Measurements from ENCODE around the gene SLIT3.
"Not testable (repeated sequence)": the region's sequence is repeated elsewhere in the genome, so short reads cannot be mapped to it uniquely, and the experiment has no call there.

SLIT3 gene

GRCh38 chr5:169218861-169219260, 82.1 kb downstream of the SLIT3 start:
- TF ChIP-seq PAX5 (IDR thresholded peaks at IDR 0.05; ENCODE audit: insufficient read depth, low read length, severe bottlenecking) = no peak
- no peak for TF ChIP-seq POU2F2 (IDR thresholded peaks at IDR 0.05; ENCODE audit: low read depth, low read length)
- TF ChIP-seq POLR2A (IDR thresholded peaks at IDR 0.05; ENCODE audit: low read depth, low read length) = no peak
- no peak for TF ChIP-seq TAF1 (IDR thresholded peaks at IDR 0.05; ENCODE audit: low read depth, low read length)
- TF ChIP-seq SPI1 (IDR thresholded peaks at IDR 0.05; ENCODE audit: low read depth, low read length) = no peak
- no peak for TF ChIP-seq POLR2AphosphoS5 (IDR thresholded peaks at IDR 0.05; ENCODE audit: low read depth, low read length)
- no peak for FAIRE-seq

DNA sequence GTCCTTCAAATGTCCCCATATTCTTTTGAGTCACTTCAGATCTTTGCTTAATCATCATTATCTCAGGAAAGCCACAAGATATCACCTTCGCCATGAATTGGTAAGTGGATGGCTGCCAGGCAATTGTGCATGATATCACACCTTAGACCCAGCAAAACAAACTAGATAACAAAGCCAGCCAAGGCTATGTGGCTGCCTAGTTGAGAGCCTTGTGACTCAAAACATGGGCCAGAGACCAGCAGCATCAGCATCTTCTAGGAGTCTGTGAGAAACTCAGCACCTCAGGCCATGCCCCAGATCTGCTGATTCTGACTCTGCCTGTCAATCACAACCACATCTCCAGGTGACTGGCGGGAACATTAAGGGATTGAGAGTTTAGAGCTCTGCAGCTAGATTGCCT, 82.8 kb downstream of the SLIT3 start:
- TF ChIP-seq POLR2AphosphoS5 (IDR thresholded peaks at IDR 0.05; ENCODE audit: low read depth, low read length) (no peak), POLR2A (IDR thresholded peaks at IDR 0.05; ENCODE audit: low read depth, low read length) (no peak), PAX5 (IDR thresholded peaks at IDR 0.05; ENCODE audit: insufficient read depth, low read length, severe bottlenecking) (no peak), SPI1 (IDR thresholded peaks at IDR 0.05; ENCODE audit: low read depth, low read length) (no peak), TAF1 (IDR thresholded peaks at IDR 0.05; ENCODE audit: low read depth, low read length) (no peak), POU2F2 (IDR thresholded peaks at IDR 0.05; ENCODE audit: low read depth, low read length) (no peak)
- DNase-seq (ENCODE audit: insufficient read length, low spot score) (no peak), FAIRE-seq (no peak)

More at GRCh38 chr5:169218861-169219260, 82.1 kb downstream of the SLIT3 start:
- no peak for DNase-seq (ENCODE audit: insufficient read length, low spot score)

DNA sequence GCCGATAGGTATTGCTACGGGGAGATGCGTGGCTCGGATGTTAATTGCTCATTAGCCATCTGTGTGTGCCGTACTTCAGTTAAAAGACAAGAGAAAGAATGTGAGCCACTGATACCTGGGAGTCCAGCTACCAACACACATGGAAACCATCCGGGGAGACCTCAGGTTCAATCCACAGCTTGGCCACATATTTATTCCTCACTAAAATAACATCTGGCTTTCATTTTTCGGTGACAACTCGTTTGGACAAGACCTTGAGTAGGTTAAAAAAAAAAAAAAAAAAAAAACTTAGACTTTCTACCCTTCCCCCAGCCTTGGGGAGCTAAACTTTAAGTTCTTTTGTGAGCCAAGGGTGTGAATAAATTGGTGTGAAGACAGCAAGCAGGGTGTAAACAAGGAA, 84.1 kb downstream of the SLIT3 start:
- FAIRE-seq = no peak
- TF ChIP-seq TAF1 (IDR thresholded peaks at IDR 0.05; ENCODE audit: low read depth, low read length) (no peak), POLR2AphosphoS5 (IDR thresholded peaks at IDR 0.05; ENCODE audit: low read depth, low read length) (no peak), POLR2A (IDR thresholded peaks at IDR 0.05; ENCODE audit: low read depth, low read length) (no peak), SPI1 (IDR thresholded peaks at IDR 0.05; ENCODE audit: low read depth, low read length) (no peak), POU2F2 (IDR thresholded peaks at IDR 0.05; ENCODE audit: low read depth, low read length) (no peak), PAX5 (IDR thresholded peaks at IDR 0.05; ENCODE audit: insufficient read depth, low read length, severe bottlenecking) (no peak)
- no peak for DNase-seq (ENCODE audit: insufficient read length, low spot score)

DNA sequence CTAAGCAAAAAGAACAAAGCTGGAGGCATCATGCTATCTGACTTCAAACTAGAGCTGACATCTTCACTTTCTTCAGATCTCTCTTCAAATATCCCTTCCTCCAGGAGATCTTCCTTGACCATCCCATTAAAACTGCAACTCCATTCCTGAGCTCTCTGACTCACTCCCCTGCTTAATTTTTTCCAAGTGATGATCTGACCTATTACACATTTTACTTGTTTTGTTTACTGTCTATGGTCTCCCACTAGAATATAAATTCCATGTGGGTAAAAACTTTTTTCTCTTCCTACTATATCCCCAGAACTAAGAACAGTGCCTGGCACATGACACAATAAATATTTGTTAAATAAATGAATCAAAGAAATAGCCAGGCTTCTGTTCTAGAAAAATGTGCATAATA, 87.5 kb downstream of the SLIT3 start:
- DNase-seq (ENCODE audit: insufficient read length, low spot score) (no peak), FAIRE-seq (no peak)
- TF ChIP-seq POLR2AphosphoS5 (IDR thresholded peaks at IDR 0.05; ENCODE audit: low read depth, low read length) (no peak), TAF1 (IDR thresholded peaks at IDR 0.05; ENCODE audit: low read depth, low read length) (no peak), POLR2A (IDR thresholded peaks at IDR 0.05; ENCODE audit: low read depth, low read length) (no peak), PAX5 (IDR thresholded peaks at IDR 0.05; ENCODE audit: insufficient read depth, low read length, severe bottlenecking) (no peak), SPI1 (IDR thresholded peaks at IDR 0.05; ENCODE audit: low read depth, low read length) (no peak), POU2F2 (IDR thresholded peaks at IDR 0.05; ENCODE audit: low read depth, low read length) (no peak)

DNA sequence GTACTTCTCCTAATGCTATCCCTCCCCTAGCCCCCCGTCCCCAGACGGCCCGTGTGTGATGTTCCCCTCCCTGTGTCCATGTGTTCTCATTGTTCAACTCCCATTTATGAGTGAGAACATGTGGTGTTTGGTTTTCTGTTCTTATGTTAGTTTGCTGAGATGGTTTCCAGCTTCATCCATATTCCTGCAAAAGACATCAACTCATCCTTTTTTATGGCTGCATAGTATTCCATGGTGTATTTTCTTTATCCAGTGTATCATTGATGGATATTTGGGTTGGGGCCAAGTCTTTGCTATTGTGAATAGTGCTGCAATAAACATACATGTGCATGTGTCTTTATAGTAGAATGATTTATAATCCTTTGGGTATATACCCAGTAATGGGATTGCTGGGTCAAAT, 89.2 kb downstream of the SLIT3 start:
- not testable (repeated sequence) for FAIRE-seq

DNA sequence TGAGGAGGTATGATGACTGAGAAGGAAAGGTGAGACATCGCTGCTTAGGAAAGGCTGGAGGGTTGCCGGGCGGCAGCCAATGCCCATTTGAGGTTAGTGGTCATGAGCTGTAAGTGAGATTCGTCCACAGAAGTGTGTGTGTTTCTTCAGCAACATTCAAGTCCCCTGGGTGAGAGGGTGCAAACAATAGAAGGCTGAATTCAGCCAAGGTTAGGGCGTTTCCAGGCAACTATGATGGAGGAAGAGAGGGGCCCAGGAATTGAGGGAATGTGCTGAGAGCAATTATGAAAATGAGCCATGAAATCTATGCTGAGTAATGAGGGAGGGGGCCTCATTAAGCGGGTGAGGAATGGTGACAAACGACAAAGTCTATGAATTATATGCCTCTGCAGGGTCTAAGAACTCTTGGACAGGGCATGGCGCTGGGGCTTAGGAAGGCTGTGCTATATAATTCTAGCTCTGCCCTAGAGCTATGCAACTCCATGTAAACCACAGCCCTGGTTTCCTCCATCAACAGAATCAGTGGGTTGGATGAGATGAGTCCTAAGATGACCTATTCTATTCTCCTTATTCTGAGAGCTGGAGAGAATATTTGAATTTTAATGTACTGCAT, 96.0 kb downstream of the SLIT3 start:
- TF ChIP-seq POLR2AphosphoS5 (IDR thresholded peaks at IDR 0.05; ENCODE audit: low read depth, low read length) (no peak), POLR2A (IDR thresholded peaks at IDR 0.05; ENCODE audit: low read depth, low read length) (no peak), POU2F2 (IDR thresholded peaks at IDR 0.05; ENCODE audit: low read depth, low read length) (no peak), PAX5 (IDR thresholded peaks at IDR 0.05; ENCODE audit: insufficient read depth, low read length, severe bottlenecking) (no peak), TAF1 (IDR thresholded peaks at IDR 0.05; ENCODE audit: low read depth, low read length) (no peak), SPI1 (IDR thresholded peaks at IDR 0.05; ENCODE audit: low read depth, low read length) (no peak)
- DNase-seq (ENCODE audit: insufficient read length, low spot score) (no peak), FAIRE-seq (no peak)

More for the DNA sequence above, 89.2 kb downstream of the SLIT3 start:
- not testable (repeated sequence) for DNase-seq (ENCODE audit: insufficient read length, low spot score)

DNA sequence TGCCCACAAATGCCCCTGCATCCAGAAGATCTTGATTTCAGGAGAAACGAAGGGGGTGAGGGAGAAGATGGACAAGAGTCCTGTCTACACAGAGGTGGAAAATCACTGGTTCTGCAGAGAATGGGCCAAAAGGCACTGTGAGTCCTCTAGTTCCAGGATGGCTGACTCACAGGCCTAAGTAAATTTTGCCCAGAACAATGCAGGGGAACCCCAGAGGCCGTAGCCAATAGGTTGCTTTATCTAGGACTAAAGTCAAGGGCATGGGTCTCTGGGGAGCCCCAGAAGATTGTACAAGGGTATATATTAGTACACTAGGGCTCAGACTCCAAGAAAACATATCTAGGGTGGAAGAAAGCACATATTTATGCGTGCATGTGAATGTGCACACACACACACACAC, 98.0 kb downstream of the SLIT3 start:
- FAIRE-seq (no peak), DNase-seq (ENCODE audit: insufficient read length, low spot score) (no peak)
- no peak for TF ChIP-seq POLR2AphosphoS5 (IDR thresholded peaks at IDR 0.05; ENCODE audit: low read depth, low read length)
- no peak for TF ChIP-seq POLR2A (IDR thresholded peaks at IDR 0.05; ENCODE audit: low read depth, low read length)
- TF ChIP-seq SPI1 (IDR thresholded peaks at IDR 0.05; ENCODE audit: low read depth, low read length) = no peak

- no peak for DNase-seq (ENCODE audit: insufficient read length, low spot score)
- TF ChIP-seq POLR2AphosphoS5 (IDR thresholded peaks at IDR 0.05; ENCODE audit: low read depth, low read length) (no peak), SPI1 (IDR thresholded peaks at IDR 0.05; ENCODE audit: low read depth, low read length) (no peak), POLR2A (IDR thresholded peaks at IDR 0.05; ENCODE audit: low read depth, low read length) (no peak), TAF1 (IDR thresholded peaks at IDR 0.05; ENCODE audit: low read depth, low read length) (no peak), PAX5 (IDR thresholded peaks at IDR 0.05; ENCODE audit: insufficient read depth, low read length, severe bottlenecking) (no peak), POU2F2 (IDR thresholded peaks at IDR 0.05; ENCODE audit: low read depth, low read length) (no peak)
- FAIRE-seq = no peak
Observed at GRCh38 chr5:169201597-169201996, 99.3 kb downstream of the SLIT3 start.

GRCh38 chr5:169200125-169200778, 100.7 kb downstream of the SLIT3 start:
- DNase-seq (ENCODE audit: insufficient read length, low spot score) = no peak
- no peak for TF ChIP-seq POU2F2 (IDR thresholded peaks at IDR 0.05; ENCODE audit: low read depth, low read length)
- no peak for TF ChIP-seq TAF1 (IDR thresholded peaks at IDR 0.05; ENCODE audit: low read depth, low read length)
- no peak for FAIRE-seq

DNA sequence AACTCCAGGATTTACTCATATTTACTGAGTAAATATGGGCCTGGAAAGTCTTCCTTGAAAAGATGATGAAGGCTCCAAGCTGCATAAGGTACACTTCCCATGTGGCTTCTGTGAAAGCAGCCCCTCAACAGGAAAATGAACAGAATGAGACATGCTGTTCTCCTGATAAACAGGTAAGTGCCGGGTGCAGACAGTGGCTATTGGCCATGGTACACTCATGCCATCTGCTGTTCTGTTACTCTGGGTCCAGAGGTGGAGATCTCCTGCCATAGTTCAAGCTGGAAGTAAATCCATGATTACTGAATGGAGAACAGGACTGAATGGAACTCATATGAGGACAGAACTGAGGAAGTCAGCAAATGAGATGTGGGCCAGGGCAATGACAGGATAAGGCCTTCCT, 103.6 kb downstream of the SLIT3 start:
- FAIRE-seq = no peak
- no peak for DNase-seq (ENCODE audit: insufficient read length, low spot score)
- TF ChIP-seq PAX5 (IDR thresholded peaks at IDR 0.05; ENCODE audit: insufficient read depth, low read length, severe bottlenecking) (no peak), POU2F2 (IDR thresholded peaks at IDR 0.05; ENCODE audit: low read depth, low read length) (no peak), POLR2A (IDR thresholded peaks at IDR 0.05; ENCODE audit: low read depth, low read length) (no peak), POLR2AphosphoS5 (IDR thresholded peaks at IDR 0.05; ENCODE audit: low read depth, low read length) (no peak), TAF1 (IDR thresholded peaks at IDR 0.05; ENCODE audit: low read depth, low read length) (no peak), SPI1 (IDR thresholded peaks at IDR 0.05; ENCODE audit: low read depth, low read length) (no peak)

Measured in GM12891 (cell line).